Activated naive CD4-positive, alpha-beta T cell treated with anti-CD3 and anti-CD28 coated beads for 36 hours (primary cell): ENCODE data around the gene AKT1S1. TPM values are rescaled to one million over a fixed set of nuclear protein-coding genes. Genes with fewer than 3 reads are reported as not detected.

Experiments used
- CTCF ChIA-PET: fragments of 350-600 bp; sonication (Branson Sonifier 250); formaldehyde crosslinking; loops from one replicate; lab custom pipeline; 2021; ENCODE audit warnings: antibody characterized with exemption; lab: Charles Lee
- DNase-seq: peaks from one replicate; pipeline ENCODE4 v3.0.0-alpha.2; 2020
- H3K27ac Mint-ChIP-seq: one replicate; pipeline ENCODE4 v1.8.0; 2021; ENCODE audit warnings: mild to moderate bottlenecking, mixed read lengths
- H3K27me3 Mint-ChIP-seq: one replicate; pipeline ENCODE4 v1.8.0; 2021; ENCODE audit warnings: low read depth, mixed read lengths
- H3K36me3 Mint-ChIP-seq: one replicate; pipeline ENCODE4 v1.8.0; 2021; ENCODE audit warnings: low read depth, mixed read lengths
- H3K4me1 Mint-ChIP-seq: one replicate; pipeline ENCODE4 v1.8.0; 2021; ENCODE audit warnings: low read depth, mixed read lengths
- H3K4me3 Mint-ChIP-seq: one replicate; pipeline ENCODE4 v1.8.0; 2021; ENCODE audit warnings: mild to moderate bottlenecking, moderate library complexity, mixed read lengths
- H3K9me3 Mint-ChIP-seq: one replicate; pipeline ENCODE4 v1.8.0; 2021; ENCODE audit warnings: mixed read lengths
- intact Hi-C: fragments of 100-400 bp; cut with micrococcal nuclease; formaldehyde crosslinking; loops from one replicate; pipeline ENCODE4 v1.15.1; 2023
- total RNA-seq, 2 experiments: library from RNA; stranded (reverse); gene quantifications; one replicate each; pipeline ENCODE4 v1.2.3, GENCODE V29; 2021

Gene AKT1S1
- total RNA-seq, 2 experiments from 2014 or later = 13.3 to 14.2 TPM

DNA sequence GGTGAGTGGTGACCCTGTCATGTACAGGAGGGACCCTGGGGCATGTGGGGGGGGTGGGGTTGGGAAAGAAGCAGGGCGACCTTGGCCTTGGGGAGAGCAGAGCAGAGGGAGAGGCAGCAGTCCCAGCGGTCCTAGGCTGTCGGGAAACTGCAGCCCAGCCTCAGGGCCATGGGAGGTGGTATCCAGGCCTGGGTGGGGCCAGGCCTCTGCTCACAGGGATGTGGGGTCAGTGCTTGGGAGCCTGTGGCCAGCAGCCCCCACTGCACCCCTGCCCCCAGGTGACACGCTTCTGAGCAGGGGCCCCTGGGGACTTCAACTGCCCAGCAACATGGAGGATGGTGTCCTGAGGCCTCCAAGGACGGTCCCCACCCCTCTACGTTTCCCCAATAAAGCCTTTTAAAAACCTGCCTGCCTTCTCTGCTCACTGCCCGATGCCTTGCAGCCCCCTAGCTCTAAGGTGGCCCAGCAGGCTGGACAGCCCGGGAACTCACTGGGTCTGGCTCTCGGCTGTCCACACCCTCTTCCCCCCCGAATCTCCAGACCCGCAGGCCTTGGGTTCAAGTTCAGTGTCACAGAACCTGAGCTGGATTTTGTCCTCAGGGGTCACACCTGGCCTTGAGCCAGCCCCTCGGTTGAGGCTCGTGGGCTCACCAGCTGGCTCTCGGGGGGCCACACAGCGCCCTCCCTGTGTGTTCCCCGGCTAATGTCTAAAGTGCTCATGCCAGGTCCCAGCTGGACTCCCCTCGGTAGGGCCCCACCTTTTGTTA lies 16.6 kb downstream of the AKT1S1 start:
- H3K27ac Mint-ChIP-seq = no peak overlapping the region
- H3K4me1 Mint-ChIP-seq = peaks cover 18% of the 10 kb centered on the region
- no peaks in the 10 kb centered on the region for H3K27me3 Mint-ChIP-seq
- no peaks in the 10 kb centered on the region for H3K9me3 Mint-ChIP-seq
- no peak overlapping the region for H3K4me3 Mint-ChIP-seq
- DNase-seq = no peak
- CTCF ChIA-PET = no interaction called here
- peaks cover 28% of the 10 kb centered on the region for H3K36me3 Mint-ChIP-seq
- intact Hi-C loops = loop anchor here (10.0 kb wide), 1 partner anchor 124 kb away; no protein-coding TSS in a partner anchor

DNA sequence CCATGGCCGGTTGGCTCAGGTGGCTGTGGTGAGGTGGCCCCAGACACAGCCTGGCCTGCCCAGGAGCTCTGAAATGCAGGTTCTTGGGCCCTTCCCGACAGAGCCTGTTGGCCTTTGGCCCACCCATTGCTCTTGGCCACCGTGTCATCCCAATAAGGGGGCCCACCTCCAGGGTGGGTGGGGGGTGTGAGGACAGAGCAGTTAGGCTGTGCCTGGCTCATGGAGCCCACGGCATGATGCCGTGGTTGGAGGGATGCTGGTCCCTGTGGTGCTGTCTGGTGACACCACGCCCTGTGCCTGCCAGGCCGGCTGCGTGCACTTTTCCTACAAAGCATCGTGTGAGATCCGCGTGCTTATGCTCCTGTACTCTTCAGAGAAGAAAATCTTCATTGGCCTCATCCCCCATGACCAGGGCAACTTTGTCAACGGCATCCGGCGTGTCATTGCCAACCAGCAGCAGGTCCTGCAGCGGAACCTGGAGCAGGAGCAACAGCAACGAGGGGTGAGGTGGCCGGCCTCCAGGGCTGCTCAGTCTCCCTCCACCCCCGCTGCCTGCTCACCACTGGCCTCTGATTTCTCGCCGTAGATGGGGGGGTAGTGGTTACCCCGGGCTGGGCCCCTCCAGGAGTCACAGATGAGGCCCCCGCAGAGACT lies 17.3 kb downstream of the AKT1S1 start:
- no peak overlapping the region for H3K27ac Mint-ChIP-seq
- CTCF ChIA-PET = no interaction called here
- no peak for DNase-seq
- H3K36me3 Mint-ChIP-seq = peaks cover 25% of the 10 kb centered on the region
- intact Hi-C loops = loop anchor here (10.0 kb wide), 1 partner anchor 125 kb away; no protein-coding TSS in a partner anchor
- no peak overlapping the region for H3K4me3 Mint-ChIP-seq
- no peaks in the 10 kb centered on the region for H3K9me3 Mint-ChIP-seq
- H3K27me3 Mint-ChIP-seq = no peaks in the 10 kb centered on the region
- peaks cover 15% of the 10 kb centered on the region for H3K4me1 Mint-ChIP-seq

DNA sequence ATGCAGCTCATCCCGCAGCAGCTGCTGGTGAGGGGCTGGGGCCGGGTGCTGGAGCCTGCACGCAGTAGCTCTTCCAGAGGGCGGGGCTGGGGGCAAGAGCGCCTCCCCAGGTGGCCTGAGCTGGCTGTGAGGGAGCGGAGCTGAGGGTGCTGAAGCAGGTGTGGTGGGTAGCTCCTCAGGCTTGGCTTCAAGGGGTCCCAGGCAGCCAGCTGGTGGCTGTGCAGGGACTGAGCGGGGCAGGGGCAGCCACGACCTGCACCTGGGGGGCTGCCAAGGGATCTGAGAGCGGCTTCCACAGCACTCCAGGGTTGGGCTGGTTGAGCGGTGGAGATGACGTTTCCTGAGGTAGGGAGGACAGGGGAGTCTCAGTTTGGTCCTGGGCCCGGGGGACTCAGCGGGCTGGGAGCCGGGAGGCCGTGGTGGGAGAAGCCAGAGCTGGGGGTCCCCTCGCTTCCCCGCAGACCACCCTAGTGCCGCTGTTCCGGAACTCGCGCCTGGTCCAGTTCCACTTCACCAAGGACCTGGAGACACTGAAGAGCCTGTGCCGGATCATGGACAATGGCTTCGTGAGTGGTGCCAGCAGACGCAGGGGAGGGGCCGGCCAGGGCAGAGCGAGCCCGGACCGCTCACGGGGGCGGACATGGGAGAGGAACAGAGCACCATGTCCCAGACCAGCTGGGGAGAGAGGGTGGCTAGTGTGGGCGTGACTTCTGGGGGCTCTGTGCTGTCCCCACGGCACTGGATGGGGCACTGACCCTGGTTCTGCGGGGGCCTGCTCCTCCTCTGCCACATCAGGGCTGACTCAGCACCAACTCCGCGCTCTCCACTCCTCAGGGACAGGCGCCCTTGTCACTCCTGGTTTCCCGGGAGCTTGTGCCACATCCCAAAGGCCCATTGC lies 18.8 kb downstream of the AKT1S1 start:
- H3K27me3 Mint-ChIP-seq = no peaks in the 10 kb centered on the region
- H3K36me3 Mint-ChIP-seq = peaks cover 13% of the 10 kb centered on the region

DNA sequence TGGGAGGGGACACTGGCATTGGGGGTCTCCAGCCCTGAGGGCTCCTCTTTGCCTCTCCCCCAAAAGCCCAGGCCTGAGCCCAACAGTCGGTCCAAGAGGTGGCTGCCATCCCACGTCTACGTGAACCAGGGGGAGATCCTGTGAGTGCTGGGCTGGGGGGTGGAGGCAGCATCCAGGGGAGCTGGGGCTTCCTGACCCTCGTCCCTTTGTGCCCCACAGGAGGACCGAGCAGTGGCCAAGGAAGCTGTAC lies 19.4 kb downstream of the AKT1S1 start:
- Mint-ChIP-seq H3K9me3 (no peaks in the 10 kb centered on the region), H3K4me1 (peaks cover 9% of the 10 kb centered on the region), H3K4me3 (no peak overlapping the region), H3K27me3 (no peaks in the 10 kb centered on the region), H3K27ac (no peak overlapping the region), H3K36me3 (peaks cover 8% of the 10 kb centered on the region)
- DNase-seq = no peak
- intact Hi-C loops = no loop called here
- CTCF ChIA-PET = interaction anchor here (1.2 kb wide), 1 partner anchor 12 kb away, joined by 3 read pairs; no protein-coding TSS in a partner anchor

More for the DNA sequence above, 18.8 kb downstream of the AKT1S1 start:
- Mint-ChIP-seq H3K27ac (no peak overlapping the region), H3K4me1 (peaks cover 10% of the 10 kb centered on the region), H3K9me3 (no peaks in the 10 kb centered on the region), H3K4me3 (no peak overlapping the region)
- intact Hi-C loops = no loop called here
- CTCF ChIA-PET = interaction anchor here (1.2 kb wide), 1 partner anchor 11 kb away, joined by 3 read pairs; no protein-coding TSS in a partner anchor
- no peak for DNase-seq

DNA sequence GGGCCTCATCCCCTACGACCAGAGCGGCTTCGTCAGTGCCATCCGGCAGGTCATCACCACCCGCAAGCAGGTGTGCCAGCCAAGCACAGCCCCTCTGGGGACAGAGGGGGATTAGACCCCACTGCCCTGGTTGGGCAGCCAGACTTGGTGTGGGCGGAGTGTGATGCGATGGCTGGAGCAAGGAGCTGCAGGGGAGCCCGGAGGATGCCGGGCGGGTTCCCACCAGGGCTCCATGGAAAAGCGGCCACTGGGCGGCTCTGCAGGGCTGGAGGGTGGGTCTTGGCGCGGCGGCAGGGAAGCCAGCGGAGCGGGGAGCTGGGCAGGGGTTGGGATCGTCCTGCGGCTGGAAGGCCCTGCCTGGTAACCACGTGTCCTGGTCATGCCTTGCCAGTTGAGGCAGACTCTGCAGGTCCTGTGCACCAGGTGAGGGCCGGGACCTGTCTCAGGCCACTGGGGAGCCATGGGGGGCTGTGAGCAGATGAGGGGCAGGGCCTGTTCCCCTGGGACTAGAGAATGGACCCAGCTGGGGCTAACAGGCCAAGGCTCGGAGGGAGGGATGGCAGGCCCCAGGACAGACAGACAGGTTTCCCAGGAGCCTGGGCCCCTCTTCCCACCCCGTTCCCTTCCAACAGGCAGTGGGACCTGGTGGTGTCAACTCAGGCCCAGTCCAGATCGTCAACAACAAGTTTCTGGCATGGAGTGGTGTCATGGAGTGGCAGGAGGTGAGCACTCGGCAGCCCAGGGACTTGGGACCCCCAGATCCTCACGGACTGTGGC lies 19.9 kb downstream of the AKT1S1 start:
- no peak overlapping the region for H3K27ac Mint-ChIP-seq
- no peak overlapping the region for H3K4me3 Mint-ChIP-seq
- H3K27me3 Mint-ChIP-seq = no peaks in the 10 kb centered on the region
- H3K9me3 Mint-ChIP-seq = no peaks in the 10 kb centered on the region
- H3K4me1 Mint-ChIP-seq = peaks cover 14% of the 10 kb centered on the region
- intact Hi-C loops = no loop called here
- CTCF ChIA-PET = no interaction called here
- DNase-seq = no peak
- H3K36me3 Mint-ChIP-seq = peaks cover 8% of the 10 kb centered on the region

DNA sequence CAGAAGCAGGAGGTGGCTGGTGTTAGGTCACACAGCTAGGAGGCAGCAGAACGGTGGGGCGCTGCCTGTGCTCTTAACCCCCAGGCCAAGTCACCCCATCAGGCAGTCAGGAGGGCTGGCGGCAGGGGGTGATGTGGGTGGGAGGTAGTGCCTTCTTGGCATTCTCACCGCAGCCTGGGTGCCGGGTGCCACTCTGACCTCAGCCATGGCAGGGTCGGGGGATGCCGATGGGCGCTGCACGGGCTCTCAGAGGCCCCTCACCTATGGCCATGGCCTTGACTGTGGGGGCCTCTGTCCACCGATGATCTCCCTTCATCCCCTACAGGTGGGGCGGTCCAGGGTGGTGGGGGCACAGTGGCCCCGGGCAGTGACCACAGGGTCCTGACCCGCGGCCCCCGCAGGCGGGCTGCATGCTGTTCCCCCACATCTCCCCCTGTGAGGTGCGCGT lies 20.6 kb downstream of the AKT1S1 start:
- no peak overlapping the region for H3K4me3 Mint-ChIP-seq

DNA sequence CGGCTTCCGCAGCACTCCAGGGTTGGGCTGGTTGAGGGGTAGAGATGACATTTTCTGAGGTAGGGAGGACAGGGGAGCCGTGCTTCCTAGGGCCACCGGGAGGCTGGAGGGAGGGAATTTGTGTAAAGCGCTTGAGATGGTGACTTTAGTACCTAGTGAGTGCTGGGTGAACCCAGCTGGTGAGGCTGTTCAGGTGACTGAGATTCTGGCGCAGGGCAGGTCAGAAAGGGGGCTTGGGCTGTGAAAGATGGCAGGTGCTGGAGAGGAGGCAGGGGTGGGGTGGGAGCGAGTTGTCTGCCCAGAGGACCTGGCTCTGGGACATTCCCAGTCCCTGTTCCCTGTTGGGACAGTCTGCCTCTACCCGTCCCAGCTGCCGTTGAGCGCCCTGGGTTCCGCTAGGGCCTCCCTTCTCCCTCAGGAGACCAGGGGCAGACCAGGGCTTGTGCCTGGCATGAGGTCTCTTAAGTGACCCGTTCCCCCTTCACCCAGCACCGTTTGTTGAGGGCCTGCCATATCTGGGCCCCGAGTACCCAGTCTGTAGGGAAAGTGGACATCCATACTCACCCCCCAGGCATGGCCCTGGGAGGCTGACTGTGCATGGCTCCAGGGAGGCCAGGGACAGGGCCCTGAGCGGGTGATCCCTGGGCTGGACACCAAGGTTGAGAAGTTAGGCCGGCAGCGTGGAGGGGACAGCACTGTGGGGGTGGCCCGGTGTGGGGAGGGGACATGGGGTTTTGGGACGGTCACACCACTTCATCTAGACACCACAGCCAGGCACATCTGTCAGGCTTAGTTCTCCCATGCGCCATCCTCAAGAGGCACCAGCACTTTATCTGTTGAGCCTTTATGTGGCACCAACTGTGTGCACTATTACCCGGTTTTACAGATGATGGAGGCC lies 21.2 kb downstream of the AKT1S1 start:
- Mint-ChIP-seq H3K27me3 (no peaks in the 10 kb centered on the region), H3K4me3 (no peak overlapping the region), H3K4me1 (peaks cover 19% of the 10 kb centered on the region), H3K9me3 (no peaks in the 10 kb centered on the region), H3K36me3 (peaks cover 5% of the 10 kb centered on the region), H3K27ac (no peak overlapping the region)
- no peak for DNase-seq
- intact Hi-C loops = no loop called here
- CTCF ChIA-PET = no interaction called here

More for the DNA sequence above, 20.6 kb downstream of the AKT1S1 start:
- H3K27me3 Mint-ChIP-seq = no peaks in the 10 kb centered on the region
- no peak for DNase-seq
- no peaks in the 10 kb centered on the region for H3K9me3 Mint-ChIP-seq
- no peak overlapping the region for H3K27ac Mint-ChIP-seq
- H3K36me3 Mint-ChIP-seq = peaks cover 7% of the 10 kb centered on the region
- intact Hi-C loops = no loop called here
- CTCF ChIA-PET = no interaction called here
- peaks cover 19% of the 10 kb centered on the region for H3K4me1 Mint-ChIP-seq

DNA sequence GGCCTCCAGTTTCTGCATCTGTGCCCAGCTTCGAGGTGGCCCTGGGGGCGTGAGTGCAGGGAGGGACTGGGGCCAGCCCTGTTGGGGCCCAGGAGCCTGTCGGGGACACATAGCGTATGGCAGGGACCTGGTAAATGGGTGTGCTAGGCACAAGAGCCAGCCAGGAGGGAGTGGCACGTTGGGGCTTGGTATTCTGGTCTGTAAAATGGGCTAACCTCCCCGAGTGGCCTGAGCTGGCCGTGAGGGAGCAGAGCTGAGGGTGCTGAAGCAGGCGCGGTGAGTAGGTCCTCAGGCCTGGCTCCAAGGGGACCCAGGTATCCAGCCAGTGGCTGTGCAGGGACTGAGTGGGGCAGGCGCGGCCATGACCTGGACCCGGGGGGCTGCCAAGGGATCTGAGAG lies 21.9 kb downstream of the AKT1S1 start:
- peaks cover 5% of the 10 kb centered on the region for H3K36me3 Mint-ChIP-seq

DNA sequence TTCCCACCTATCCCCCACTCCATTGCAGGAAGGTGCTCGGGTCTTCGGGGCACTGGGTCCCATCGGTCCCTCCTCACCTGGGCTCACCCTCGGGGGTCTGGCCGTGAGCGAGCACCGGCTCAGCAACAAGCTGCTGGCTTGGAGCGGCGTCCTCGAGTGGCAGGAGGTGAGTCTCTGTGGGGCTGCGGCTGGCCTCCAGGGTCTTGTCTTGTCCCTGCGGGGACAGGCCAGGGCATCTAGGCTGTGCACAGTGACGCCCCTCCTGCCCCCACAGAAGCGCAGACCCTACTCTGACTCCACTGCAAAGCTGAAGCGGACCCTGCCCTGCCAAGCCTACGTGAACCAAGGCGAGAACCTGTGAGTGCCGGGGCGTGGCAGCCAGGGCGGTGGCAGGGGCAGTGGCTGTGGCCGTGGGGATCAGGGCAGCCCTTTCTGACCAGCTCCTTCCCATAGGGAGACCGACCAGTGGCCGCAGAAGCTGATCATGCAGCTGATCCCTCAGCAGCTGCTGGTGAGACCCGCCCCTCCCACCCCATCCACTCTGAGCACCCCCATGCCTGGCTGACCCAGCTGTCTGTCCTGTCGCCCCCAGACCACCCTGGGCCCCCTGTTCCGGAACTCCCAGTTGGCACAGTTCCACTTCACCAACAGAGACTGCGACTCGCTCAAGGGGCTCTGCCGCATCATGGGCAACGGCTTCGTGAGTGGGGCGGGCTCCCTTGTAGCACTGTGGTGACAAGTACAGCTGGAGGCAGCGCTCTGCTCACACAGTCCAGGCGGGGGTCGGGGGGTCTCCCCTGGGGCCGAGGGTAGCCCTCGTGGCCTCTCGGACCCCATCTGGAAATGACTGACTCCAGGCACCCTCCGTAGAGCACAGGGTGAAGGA lies 22.5 kb downstream of the AKT1S1 start:
- H3K4me3 Mint-ChIP-seq = no peak overlapping the region
- H3K9me3 Mint-ChIP-seq = peaks cover 5% of the 10 kb centered on the region
- H3K27me3 Mint-ChIP-seq = no peaks in the 10 kb centered on the region
- intact Hi-C loops = loop anchor here (5.0 kb wide), 1 partner anchor 262 kb away; the partner anchor contains the start of gene PRR12
- H3K4me1 Mint-ChIP-seq = peaks cover 27% of the 10 kb centered on the region
- no peak overlapping the region for H3K27ac Mint-ChIP-seq
- H3K36me3 Mint-ChIP-seq = peaks cover 5% of the 10 kb centered on the region
- no peak for DNase-seq
- CTCF ChIA-PET = interaction anchor here (0.5 kb wide), 1 partner anchor 349 kb away, joined by 4 read pairs; no protein-coding TSS in a partner anchor

More for the DNA sequence above, 21.9 kb downstream of the AKT1S1 start:
- no peaks in the 10 kb centered on the region for H3K27me3 Mint-ChIP-seq
- H3K4me3 Mint-ChIP-seq = no peak overlapping the region
- H3K27ac Mint-ChIP-seq = no peak overlapping the region
- intact Hi-C loops = no loop called here
- H3K9me3 Mint-ChIP-seq = no peaks in the 10 kb centered on the region
- no peak for DNase-seq
- CTCF ChIA-PET = interaction anchor here (0.5 kb wide), 1 partner anchor 350 kb away, joined by 4 read pairs; no protein-coding TSS in a partner anchor
- H3K4me1 Mint-ChIP-seq = peaks cover 21% of the 10 kb centered on the region

DNA sequence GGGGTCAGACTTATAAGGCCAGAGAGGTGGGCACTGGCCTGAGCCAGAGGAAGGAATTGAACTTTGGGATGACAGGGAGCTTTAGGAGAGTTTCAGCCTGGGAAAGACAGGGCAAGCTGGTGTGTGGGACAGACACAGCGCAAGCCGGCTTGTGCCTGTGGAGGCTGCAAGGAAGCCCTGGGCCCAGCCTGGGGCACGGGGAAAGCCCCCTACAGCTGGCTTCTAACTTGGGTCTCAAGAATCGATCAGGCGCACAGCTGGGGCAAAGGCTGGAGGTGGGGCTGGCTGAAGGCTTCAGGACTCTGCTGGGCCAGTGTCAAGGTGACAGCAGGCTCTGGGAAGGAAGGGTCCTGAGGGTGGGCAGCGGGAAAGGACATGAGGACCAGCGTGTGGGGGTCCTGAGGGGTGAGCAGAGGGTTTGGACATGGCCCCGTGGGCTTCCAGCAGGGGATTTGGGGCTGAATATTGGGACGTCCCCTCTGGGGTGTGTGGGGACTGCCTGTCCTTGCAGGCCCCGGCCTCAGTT lies 23.2 kb downstream of the AKT1S1 start:
- H3K9me3 Mint-ChIP-seq = peaks cover 10% of the 10 kb centered on the region
- no peak for DNase-seq
- H3K4me3 Mint-ChIP-seq = no peak overlapping the region
- intact Hi-C loops = loop anchor here (5.0 kb wide), 1 partner anchor 262 kb away; the partner anchor contains the start of gene PRR12
- H3K27me3 Mint-ChIP-seq = no peaks in the 10 kb centered on the region
- CTCF ChIA-PET = no interaction called here
- H3K36me3 Mint-ChIP-seq = peaks cover 4% of the 10 kb centered on the region
- H3K4me1 Mint-ChIP-seq = peaks cover 31% of the 10 kb centered on the region
- no peak overlapping the region for H3K27ac Mint-ChIP-seq
